ENCODE results near the gene STK39.

GRCh38 chr2:168278424-168278888 is 31.1 kb upstream of the STK39 start:
- no peak for TF ChIP-seq CTCF (IDR thresholded peaks at IDR 0.05; ENCODE audit: low read depth, low read length, poor library complexity, severe bottlenecking)
- TF ChIP-seq EZH2phosphoT487 (IDR thresholded peaks at IDR 0.05; ENCODE audit: borderline replicate concordance, low read length), result no peak
